Measurements from ENCODE around the gene MLH3.
A peak's percentile ranks its signal among the peaks of the same experiment; 100 is the strongest.

The MLH3 gene

DNA sequence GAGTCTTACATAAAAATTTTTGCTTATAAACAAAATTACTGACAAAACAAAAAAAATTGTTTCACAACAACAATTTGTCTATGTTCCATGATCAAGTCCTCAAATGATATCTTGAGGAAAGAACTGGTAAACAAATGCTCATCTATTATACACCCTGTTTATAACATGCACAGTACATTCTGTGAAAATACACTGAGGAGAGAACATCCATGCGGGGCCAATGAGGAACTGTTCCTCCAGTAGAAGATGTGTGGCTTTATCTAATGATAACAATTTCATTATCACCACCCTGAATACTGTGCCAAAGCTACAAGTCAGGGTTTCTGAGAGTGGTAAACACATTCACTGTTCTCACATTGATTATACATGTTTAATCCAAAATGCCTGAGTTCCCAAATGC lies 10.8 kb downstream of the MLH3 start:
- TF ChIP-seq CTCF (IDR thresholded peaks at IDR 0.05; ENCODE audit: low read depth, low read length) = no peak
- H3K4me3 ChIP-seq (ENCODE audit: low read depth, low read length) = no peak overlapping the region

GRCh38 chr14:75032939-75033338 lies 18.3 kb downstream of the MLH3 start:
- no peak overlapping the region for H3K4me3 ChIP-seq (ENCODE audit: low read depth, low read length)
- no peak for TF ChIP-seq CTCF (IDR thresholded peaks at IDR 0.05; ENCODE audit: low read depth, low read length)

DNA sequence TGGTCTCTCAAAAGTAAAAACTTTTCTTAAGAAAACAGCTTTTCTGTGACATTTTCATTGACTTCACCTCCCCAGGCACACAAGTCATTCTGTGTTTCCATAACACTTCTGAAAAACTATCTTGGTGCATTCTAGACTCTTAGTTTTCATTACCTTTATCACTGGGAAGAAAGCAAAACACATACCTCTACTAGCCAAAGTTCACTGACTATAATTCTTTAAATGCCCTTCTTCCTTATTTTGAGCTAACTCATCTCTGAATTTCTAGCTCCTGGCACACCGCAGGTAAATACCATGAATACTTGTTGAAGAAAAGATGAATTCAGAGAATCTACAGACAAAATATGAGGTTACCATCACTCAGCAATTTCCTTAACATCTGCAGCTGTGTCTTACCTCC lies 21.1 kb downstream of the MLH3 start:
- no peak overlapping the region for H3K4me3 ChIP-seq (ENCODE audit: low read depth, low read length)
- no peak for TF ChIP-seq CTCF (IDR thresholded peaks at IDR 0.05; ENCODE audit: low read depth, low read length)

- H3K4me3 ChIP-seq (ENCODE audit: low read depth, low read length) = no peak overlapping the region
- TF ChIP-seq CTCF (IDR thresholded peaks at IDR 0.05; ENCODE audit: low read depth, low read length) = no peak
These were observed 25.4 kb downstream of the MLH3 start for GRCh38 chr14:75025876-75026275.

- no peak overlapping the region for H3K4me3 ChIP-seq (ENCODE audit: low read depth, low read length)
- no peak for TF ChIP-seq CTCF (IDR thresholded peaks at IDR 0.05; ENCODE audit: low read depth, low read length)
These were observed 26.2 kb downstream of the MLH3 start for GRCh38 chr14:75025082-75025481.

GRCh38 chr14:75023108-75023507 lies 28.2 kb downstream of the MLH3 start:
- H3K4me3 ChIP-seq (ENCODE audit: low read depth, low read length) = no peak overlapping the region
- no peak for TF ChIP-seq CTCF (IDR thresholded peaks at IDR 0.05; ENCODE audit: low read depth, low read length)

DNA sequence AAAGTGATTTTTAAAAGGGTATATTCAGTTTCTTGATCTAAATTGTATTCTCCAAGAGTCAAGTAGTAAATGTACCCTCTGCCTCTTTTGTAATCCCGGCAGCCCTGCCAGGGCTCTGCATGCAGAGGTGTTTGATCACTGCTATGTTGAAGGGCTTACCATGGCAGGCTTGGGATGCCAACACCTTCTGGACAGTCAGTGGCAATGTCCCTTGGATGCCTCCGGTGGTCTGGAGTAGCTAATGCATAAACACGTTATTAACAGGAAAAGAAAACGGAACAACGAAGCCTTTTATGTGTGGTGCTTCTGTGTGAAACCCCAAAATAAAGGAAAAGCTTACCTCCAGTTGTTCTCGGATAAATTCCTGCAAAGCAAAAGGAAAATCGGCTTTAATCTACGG lies 28.6 kb downstream of the MLH3 start:
- H3K4me3 ChIP-seq (ENCODE audit: low read depth, low read length) = no peak overlapping the region
- TF ChIP-seq CTCF (IDR thresholded peaks at IDR 0.05; ENCODE audit: low read depth, low read length) = peak; percentile 43

Data from WI38 (cell line).